Glutamatergic neuron (in vitro differentiated cells): Measurements from ENCODE around the gene TRIO. TPM values are rescaled to one million over a fixed set of nuclear protein-coding genes. Genes with fewer than 3 reads are reported as not detected.

Experiments used
- DNase-seq: peaks from one replicate; pipeline ENCODE4 v3.0.0; 2022
- H3K27ac Mint-ChIP-seq: one replicate; pipeline ENCODE4 v1.8.0; 2020; ENCODE audit warnings: mild to moderate bottlenecking, mixed read lengths, inconsistent platforms; ENCODE audit not compliant: unreplicated experiment
- H3K27me3 Mint-ChIP-seq: one replicate; pipeline ENCODE4 v1.8.0; 2020; ENCODE audit warnings: mild to moderate bottlenecking, moderate library complexity, mixed read lengths, inconsistent platforms; ENCODE audit not compliant: unreplicated experiment
- H3K36me3 Mint-ChIP-seq: one replicate; pipeline ENCODE4 v1.8.0; 2020; ENCODE audit warnings: mild to moderate bottlenecking, mixed read lengths, inconsistent platforms; ENCODE audit not compliant: unreplicated experiment
- H3K4me1 Mint-ChIP-seq: one replicate; pipeline ENCODE4 v1.8.0; 2020; ENCODE audit warnings: mild to moderate bottlenecking, low read depth, mixed read lengths, inconsistent platforms; ENCODE audit not compliant: unreplicated experiment
- H3K4me3 Mint-ChIP-seq: one replicate; pipeline ENCODE4 v1.8.0; 2020; ENCODE audit warnings: mild to moderate bottlenecking, mixed read lengths, inconsistent platforms; ENCODE audit not compliant: unreplicated experiment
- H3K9me3 Mint-ChIP-seq: one replicate; pipeline ENCODE4 v1.8.0; 2020; ENCODE audit warnings: mild to moderate bottlenecking, moderate library complexity, mixed read lengths, inconsistent platforms; ENCODE audit not compliant: unreplicated experiment
- total RNA-seq: library from RNA; stranded (reverse); fragmentation: NEBNext Ultra II Directional; extraction: Animal tissue kit (Norgen Biotek cat#: 25700); gene quantifications from one replicate; pipeline ENCODE4 v1.2.1, GENCODE V29; 2021; ENCODE audit not compliant: unreplicated experiment
- TF ChIP-seq, protein P1 (sequence below): fragments of 200-600 bp; sonication (generic); IDR thresholded peaks from one replicate; pipeline ENCODE4 v1.5.0; 2021; ENCODE audit not compliant: partially characterized antibody, unreplicated experiment

TRIO gene
- total RNA-seq, 1 donor from 2014 or later = 281 TPM

DNA sequence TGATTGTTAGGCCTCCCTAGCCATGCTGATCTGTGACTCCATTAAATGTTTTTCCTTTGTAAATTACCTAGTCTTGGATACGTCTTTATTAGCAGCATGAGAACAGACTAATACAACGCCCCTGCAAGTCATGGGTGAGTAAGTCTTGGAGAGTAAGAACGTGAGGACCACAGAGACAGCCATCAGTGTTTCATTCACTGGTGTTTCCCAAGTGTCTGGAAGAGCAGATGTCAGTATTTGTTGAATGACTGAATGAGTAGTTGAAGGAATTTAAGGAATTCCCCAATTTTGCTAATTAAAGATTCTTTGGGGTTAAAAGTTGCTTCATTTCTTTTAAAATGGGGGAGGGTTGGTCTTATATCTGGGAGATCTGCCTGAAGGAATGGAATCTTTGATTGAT is 178.8 kb downstream of the TRIO start:
- peaks cover 11% of the 10 kb centered on the region for H3K4me1 Mint-ChIP-seq
- H3K27me3 Mint-ChIP-seq = peaks cover 6% of the 10 kb centered on the region
- H3K4me3 Mint-ChIP-seq = no peak overlapping the region
- TF ChIP-seq, protein P1, sequence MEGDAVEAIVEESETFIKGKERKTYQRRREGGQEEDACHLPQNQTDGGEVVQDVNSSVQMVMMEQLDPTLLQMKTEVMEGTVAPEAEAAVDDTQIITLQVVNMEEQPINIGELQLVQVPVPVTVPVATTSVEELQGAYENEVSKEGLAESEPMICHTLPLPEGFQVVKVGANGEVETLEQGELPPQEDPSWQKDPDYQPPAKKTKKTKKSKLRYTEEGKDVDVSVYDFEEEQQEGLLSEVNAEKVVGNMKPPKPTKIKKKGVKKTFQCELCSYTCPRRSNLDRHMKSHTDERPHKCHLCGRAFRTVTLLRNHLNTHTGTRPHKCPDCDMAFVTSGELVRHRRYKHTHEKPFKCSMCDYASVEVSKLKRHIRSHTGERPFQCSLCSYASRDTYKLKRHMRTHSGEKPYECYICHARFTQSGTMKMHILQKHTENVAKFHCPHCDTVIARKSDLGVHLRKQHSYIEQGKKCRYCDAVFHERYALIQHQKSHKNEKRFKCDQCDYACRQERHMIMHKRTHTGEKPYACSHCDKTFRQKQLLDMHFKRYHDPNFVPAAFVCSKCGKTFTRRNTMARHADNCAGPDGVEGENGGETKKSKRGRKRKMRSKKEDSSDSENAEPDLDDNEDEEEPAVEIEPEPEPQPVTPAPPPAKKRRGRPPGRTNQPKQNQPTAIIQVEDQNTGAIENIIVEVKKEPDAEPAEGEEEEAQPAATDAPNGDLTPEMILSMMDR = no peak
- peaks cover 19% of the 10 kb centered on the region for H3K36me3 Mint-ChIP-seq
- H3K27ac Mint-ChIP-seq = no peak overlapping the region
- H3K9me3 Mint-ChIP-seq = peaks cover 1% of the 10 kb centered on the region
- no peak for DNase-seq

DNA sequence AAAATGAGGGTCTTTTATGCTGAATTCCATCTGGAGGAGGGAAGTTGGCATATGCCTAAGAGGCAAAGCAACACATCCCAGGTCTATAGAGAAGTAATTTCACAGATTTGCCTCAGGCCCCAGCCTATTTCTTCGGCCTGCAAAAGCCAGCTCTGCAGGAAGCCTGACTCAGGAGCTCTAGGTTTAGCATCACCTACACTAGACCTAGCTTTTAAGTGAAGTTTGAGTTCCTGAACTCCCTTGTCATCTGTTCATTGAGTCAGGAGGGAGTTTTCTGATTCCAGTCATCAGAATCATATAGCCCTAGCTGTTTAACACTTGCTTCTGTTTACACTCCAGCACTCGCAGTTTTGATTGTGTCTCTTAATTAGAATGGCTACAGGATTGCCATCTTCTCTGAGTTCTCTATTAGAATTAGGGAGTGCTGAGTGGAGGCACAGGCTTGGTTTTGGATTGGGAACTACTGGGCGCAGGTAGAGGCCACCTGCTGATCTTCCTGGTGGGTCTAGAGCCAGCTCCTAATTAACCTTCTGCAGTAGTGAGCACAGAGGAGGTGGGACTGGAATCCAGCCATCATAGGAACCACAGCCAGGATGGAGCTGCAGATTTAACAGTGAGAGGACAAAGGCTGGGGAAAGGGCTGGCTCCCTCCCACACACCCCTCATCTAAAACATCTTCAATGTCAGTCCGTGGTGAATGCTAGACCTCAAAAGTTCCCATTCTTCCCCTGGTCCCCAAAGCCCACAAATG is 179.5 kb downstream of the TRIO start:
- H3K27me3 Mint-ChIP-seq = peaks cover 6% of the 10 kb centered on the region
- H3K4me3 Mint-ChIP-seq = no peak overlapping the region
- no peak for DNase-seq
- peaks cover 19% of the 10 kb centered on the region for H3K36me3 Mint-ChIP-seq
- peaks cover 11% of the 10 kb centered on the region for H3K4me1 Mint-ChIP-seq
- no peak overlapping the region for H3K27ac Mint-ChIP-seq
- H3K9me3 Mint-ChIP-seq = peaks cover 1% of the 10 kb centered on the region
- TF ChIP-seq, protein P1 = no peak

DNA sequence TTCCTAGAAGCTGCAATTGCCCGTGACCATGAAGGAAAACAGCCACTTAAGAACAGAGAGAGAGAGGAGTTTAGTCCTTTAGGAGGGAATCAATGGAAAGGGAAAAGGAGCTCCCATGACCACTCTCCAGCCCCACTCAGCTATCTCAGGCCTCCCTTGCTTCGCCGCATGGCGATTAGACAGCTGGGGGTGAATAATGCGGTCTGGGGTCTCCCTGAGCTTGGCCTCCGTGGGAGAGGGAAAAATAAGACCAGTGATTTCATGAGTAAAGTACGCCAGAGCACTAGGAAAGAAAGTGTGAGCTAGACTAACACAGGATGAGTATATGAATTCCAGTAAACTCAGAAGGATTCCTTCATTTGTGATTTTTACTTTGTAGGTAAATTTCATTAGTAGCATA is 180.3 kb downstream of the TRIO start:
- Mint-ChIP-seq H3K36me3 (peaks cover 19% of the 10 kb centered on the region), H3K27me3 (peaks cover 6% of the 10 kb centered on the region), H3K27ac (peak overlapping the region; percentile 34), H3K9me3 (peaks cover 1% of the 10 kb centered on the region), H3K4me3 (no peak overlapping the region), H3K4me1 (peaks cover 11% of the 10 kb centered on the region)
- no peak for DNase-seq
- TF ChIP-seq, protein P1 = no peak

DNA sequence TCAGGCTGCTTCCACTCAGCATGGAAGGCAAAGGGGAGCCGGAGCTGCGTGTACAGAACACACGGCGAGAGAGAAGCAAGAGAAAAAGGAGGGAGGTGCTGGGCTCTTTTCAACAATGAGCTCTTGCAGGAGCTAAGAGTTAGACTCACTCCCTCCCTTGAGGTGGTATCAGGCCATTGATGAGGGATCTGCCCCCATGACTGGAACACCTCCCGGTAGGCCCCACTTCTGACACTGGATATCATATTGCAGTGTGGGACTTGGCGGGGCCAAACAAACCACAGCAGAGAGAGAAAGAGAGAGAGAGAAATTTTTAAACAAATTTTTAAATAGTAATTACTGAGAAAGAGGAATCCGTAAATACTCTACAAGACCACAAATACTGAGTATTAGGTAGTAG is 182.2 kb downstream of the TRIO start:
- H3K4me3 Mint-ChIP-seq = no peak overlapping the region
- no peak overlapping the region for H3K27ac Mint-ChIP-seq
- peaks cover 14% of the 10 kb centered on the region for H3K36me3 Mint-ChIP-seq
- no peak for DNase-seq
- H3K9me3 Mint-ChIP-seq = peaks cover 1% of the 10 kb centered on the region
- peaks cover 6% of the 10 kb centered on the region for H3K27me3 Mint-ChIP-seq
- TF ChIP-seq, protein P1 = no peak
- peaks cover 11% of the 10 kb centered on the region for H3K4me1 Mint-ChIP-seq
